H9 (cell line): ENCODE measurements around the gene BPIFB1. TPM values are rescaled to one million over a fixed set of nuclear protein-coding genes. Genes with fewer than 3 reads are reported as not detected.

Experiments used
- DNase-seq: peaks from one replicate; pipeline ENCODE4 v3.0.0-alpha.2; 2017
- H2AFZ ChIP-seq: one replicate; pipeline ENCODE4 v1.6.1; 2013; ENCODE audit warnings: mild to moderate bottlenecking, low read length, control low read depth, moderate library complexity
- H2AK5ac ChIP-seq: 2 replicates; pipeline ENCODE4 v1.6.1; 2013; ENCODE audit warnings: low read length, control low read depth, mixed read lengths; ENCODE audit not compliant: insufficient read length
- H2BK120ac ChIP-seq: one replicate; pipeline ENCODE4 v1.6.1; 2013; ENCODE audit warnings: low read depth, mild to moderate bottlenecking, low read length, control low read depth, inconsistent platforms; ENCODE audit not compliant: poor library complexity, severe bottlenecking
- H2BK12ac ChIP-seq: 2 replicates; pipeline ENCODE4 v1.6.1; 2013; ENCODE audit warnings: low read length, control low read depth, mixed read lengths, low read depth; ENCODE audit not compliant: insufficient read length
- H2BK15ac ChIP-seq: 2 replicates; pipeline ENCODE4 v1.6.1; 2013; ENCODE audit warnings: low read depth, low read length, control low read depth
- H2BK20ac ChIP-seq: one replicate; pipeline ENCODE4 v1.6.1; 2013; ENCODE audit warnings: low read depth, mild to moderate bottlenecking, low read length, control low read depth, inconsistent platforms; ENCODE audit not compliant: poor library complexity, severe bottlenecking
- H2BK5ac ChIP-seq: 2 replicates; pipeline ENCODE4 v1.6.1; 2013; ENCODE audit warnings: low read length, control low read depth, mixed read lengths; ENCODE audit not compliant: insufficient read length
- H3K14ac ChIP-seq: 2 replicates; pipeline ENCODE4 v1.6.1; 2013; ENCODE audit warnings: low read length, control low read depth; ENCODE audit not compliant: insufficient read depth
- H3K18ac ChIP-seq: 2 replicates; pipeline ENCODE4 v1.6.1; 2013; ENCODE audit warnings: low read depth, mild to moderate bottlenecking, mixed read lengths, low read length, control low read depth; ENCODE audit not compliant: insufficient read length
- H3K23ac ChIP-seq: 2 replicates; pipeline ENCODE4 v1.6.1; 2013; ENCODE audit warnings: low read length, control low read depth, mixed read lengths, low read depth; ENCODE audit not compliant: insufficient read length
- H3K23me2 ChIP-seq: 2 replicates; pipeline ENCODE4 v1.6.1; 2013; ENCODE audit warnings: low read depth, mild to moderate bottlenecking, mixed read lengths, low read length, control low read depth; ENCODE audit not compliant: insufficient read length, poor library complexity, severe bottlenecking
- H3K27ac ChIP-seq: 2 replicates; pipeline ENCODE4 v1.5.1; 2013; ENCODE audit warnings: low read length, control low read depth, mixed read lengths, low read depth; ENCODE audit not compliant: insufficient read length
- H3K27me3 ChIP-seq: 2 replicates; pipeline ENCODE4 v1.6.1; 2013; ENCODE audit warnings: low read length, control low read depth, inconsistent platforms; ENCODE audit not compliant: insufficient read depth
- H3K4ac ChIP-seq: 2 replicates; pipeline ENCODE4 v1.6.1; 2013; ENCODE audit warnings: low read depth, mild to moderate bottlenecking, control low read depth, inconsistent platforms, low read length, moderate library complexity
- H3K4me1 ChIP-seq: 2 replicates; pipeline ENCODE4 v1.6.1; 2013; ENCODE audit warnings: low read length, control low read depth, inconsistent platforms; ENCODE audit not compliant: insufficient read depth
- H3K4me2 ChIP-seq: 2 replicates; pipeline ENCODE4 v1.6.1; 2013; ENCODE audit warnings: low read length, control low read depth, mixed read lengths; ENCODE audit not compliant: insufficient read length, insufficient read depth
- H3K56ac ChIP-seq: 2 replicates; pipeline ENCODE4 v1.6.1; 2013; ENCODE audit warnings: low read depth, mild to moderate bottlenecking, mixed read lengths, low read length, control low read depth; ENCODE audit not compliant: insufficient read length
- H3K79me1 ChIP-seq: 2 replicates; pipeline ENCODE4 v1.6.1; 2013; ENCODE audit warnings: low read depth, mild to moderate bottlenecking, moderate library complexity, low read length, control low read depth, inconsistent platforms; ENCODE audit not compliant: insufficient read depth, poor library complexity, severe bottlenecking
- H3K79me2 ChIP-seq: 2 replicates; pipeline ENCODE4 v1.6.1; 2013; ENCODE audit warnings: low read length, control low read depth, inconsistent platforms; ENCODE audit not compliant: insufficient read depth
- H3K9ac ChIP-seq: 2 replicates; pipeline ENCODE4 v1.6.1; 2013; ENCODE audit warnings: low read length, control low read depth, mixed read lengths; ENCODE audit not compliant: insufficient read length; ENCODE audit errors: extremely low read depth
- H3K9me3 ChIP-seq: one replicate; pipeline ENCODE4 v1.6.1; 2013; ENCODE audit warnings: low read depth, low read length, inconsistent platforms; ENCODE audit not compliant: control insufficient read depth
- H3T11ph ChIP-seq: one replicate; pipeline ENCODE4 v1.6.1; 2013; ENCODE audit warnings: mild to moderate bottlenecking, low read length, control low read depth, inconsistent platforms
- H4K20me1 ChIP-seq: one replicate; pipeline ENCODE4 v1.6.1; 2013; ENCODE audit not compliant: control insufficient read depth, insufficient read length, insufficient read depth
- H4K5ac ChIP-seq: 2 replicates; pipeline ENCODE4 v1.6.1; 2013; ENCODE audit warnings: low read depth, mild to moderate bottlenecking, mixed read lengths, low read length, control low read depth; ENCODE audit not compliant: insufficient read length
- H4K8ac ChIP-seq: replicated peaks from 2 replicates; pipeline ENCODE4 v1.6.1; 2013; ENCODE audit warnings: low read length, control low read depth, mixed read lengths, low read depth; ENCODE audit not compliant: insufficient read length
- H4K91ac ChIP-seq: 2 replicates; pipeline ENCODE4 v1.6.1; 2013; ENCODE audit warnings: low read depth, mild to moderate bottlenecking, moderate library complexity, mixed read lengths, low read length, control low read depth; ENCODE audit not compliant: insufficient read length
- H3K27ac Mint-ChIP-seq, 3 experiments: 2 replicates in 2 of 3; 3 replicates in 1 of 3; pipeline ENCODE4 v1.8.0; 2020 to 2021; ENCODE audit warnings: mixed read lengths in 3 of 3, mild to moderate bottlenecking in 1 of 3, moderate library complexity in 1 of 3
- H3K27me3 Mint-ChIP-seq: 2 replicates; pipeline ENCODE4 v1.8.0; 2021; ENCODE audit warnings: low read depth, mild to moderate bottlenecking, moderate library complexity, mixed read lengths
- H3K36me3 Mint-ChIP-seq, 3 experiments: 2 replicates in 2 of 3; 3 replicates in 1 of 3; pipeline ENCODE4 v1.8.0; 2020 to 2021; ENCODE audit warnings: low read depth in 3 of 3, mixed read lengths in 3 of 3; ENCODE audit not compliant: insufficient read depth in 1 of 3
- H3K4me1 Mint-ChIP-seq, 2 experiments: 2 replicates each; pipeline ENCODE4 v1.8.0; 2020; ENCODE audit warnings: mixed read lengths in 2 of 2
- H3K4me3 Mint-ChIP-seq, 2 experiments: 2 replicates in 1 of 2; 3 replicates in 1 of 2; pipeline ENCODE4 v1.8.0; 2020 to 2021; ENCODE audit warnings: mild to moderate bottlenecking in 2 of 2, mixed read lengths in 2 of 2, moderate library complexity in 1 of 2
- H3K9me3 Mint-ChIP-seq, 2 experiments: 2 replicates in 1 of 2; 3 replicates in 1 of 2; pipeline ENCODE4 v1.8.0; 2020; ENCODE audit warnings: mild to moderate bottlenecking in 2 of 2, mixed read lengths in 2 of 2, moderate library complexity in 1 of 2
- CTCF ChIP-seq: fragments of 200-600 bp; sonication (generic); conservative IDR thresholded peaks from 3 replicates; pipeline ENCODE4 v1.8.0; 2021; ENCODE audit warnings: antibody characterized with exemption, mild to moderate bottlenecking
- WGBS: extraction: QIAGEN DNeasy Blood & Tissue Kit; methylation state at CpG from one replicate; pipeline ENCODE4 v1.1.7; 2013; ENCODE audit warnings: missing lambda C conversion rate, low lambda C conversion rate, mixed read lengths; ENCODE audit not compliant: insufficient read length; ENCODE audit errors: extremely low coverage; 5-methylcytosine and 5-hydroxymethylcytosine counted together
- total RNA-seq: library from RNA; stranded (reverse); gene quantifications from 2 replicates; pipeline ENCODE4 v1.2.1, GENCODE V29; 2021

BPIFB1 gene
- total RNA-seq, 1 experiment from 2014 or later: not detected

GRCh38 chr20:33262658-33263065 lies 20.4 kb upstream of the BPIFB1 start:
- H3K14ac ChIP-seq: no peak overlapping the region
- H2BK12ac ChIP-seq: no peak overlapping the region
- H3T11ph ChIP-seq: no peak overlapping the region
- no peak overlapping the region for H2BK5ac ChIP-seq
- H3K79me1 ChIP-seq: no peaks in the 10 kb centered on the region
- no peak overlapping the region for H3K4ac ChIP-seq
- H3K9me3 ChIP-seq: no peaks in the 10 kb centered on the region
- no CpG with 5 or more reads among the region's 5 CpGs for WGBS
- Mint-ChIP-seq H3K4me1 (no peaks in the 10 kb centered on the region), H3K9me3 (no peaks in the 10 kb centered on the region), H3K27ac (no peak overlapping the region), H3K4me3 (no peak overlapping the region), H3K36me3 (no peaks in the 10 kb centered on the region), H3K27me3 (peaks cover 34% of the 10 kb centered on the region)
- H3K4me1 ChIP-seq: no peaks in the 10 kb centered on the region
- H2AFZ ChIP-seq: no peak overlapping the region
- no peak overlapping the region for H2BK15ac ChIP-seq
- no peak overlapping the region for H4K91ac ChIP-seq
- H3K23me2 ChIP-seq: no peaks in the 10 kb centered on the region
- no peak overlapping the region for H4K5ac ChIP-seq
- DNase-seq: peak; percentile 75
- no peak overlapping the region for H2BK20ac ChIP-seq
- no peak overlapping the region for H3K23ac ChIP-seq
- H3K27ac ChIP-seq: no peak overlapping the region
- no peak overlapping the region for H2AK5ac ChIP-seq
- no peak overlapping the region for H2BK120ac ChIP-seq
- no peak overlapping the region for H3K56ac ChIP-seq
- no peak overlapping the region for H3K9ac ChIP-seq
- no peaks in the 10 kb centered on the region for H4K20me1 ChIP-seq
- H3K4me2 ChIP-seq: no peak overlapping the region
- H3K27me3 ChIP-seq: no peaks in the 10 kb centered on the region
- no peak overlapping the region for H4K8ac ChIP-seq
- H3K18ac ChIP-seq: no peak overlapping the region
- H3K79me2 ChIP-seq: no peaks in the 10 kb centered on the region
- TF ChIP-seq CTCF: peak; percentile 88
